GM12865 (cell line): Measurements from ENCODE around the gene UTP18.
"Not testable (repeated sequence)": the region's sequence is repeated elsewhere in the genome, so short reads cannot be mapped to it uniquely, and the experiment has no call there.

ENCODE experiments used
- DNase-seq: peaks from one replicate; pipeline ENCODE4 v3.0.0; 2010; ENCODE audit warnings: low read depth
- H3K4me3 ChIP-seq: 2 replicates; pipeline ENCODE4 v1.5.1; 2011; ENCODE audit warnings: mild to moderate bottlenecking, low read depth, low read length, control low read depth
- TF ChIP-seq, protein P1 (sequence below): IDR thresholded peaks from 2 replicates; pipeline ENCODE4 v1.5.1; 2011; ENCODE audit warnings: low read length, control low read depth, low read depth, inconsistent platforms; ENCODE audit not compliant: insufficient read depth; ENCODE audit errors: missing control alignments

The UTP18 gene

GRCh38 chr17:51272812-51273211, 12.5 kb downstream of the UTP18 start:
- TF ChIP-seq, protein P1, sequence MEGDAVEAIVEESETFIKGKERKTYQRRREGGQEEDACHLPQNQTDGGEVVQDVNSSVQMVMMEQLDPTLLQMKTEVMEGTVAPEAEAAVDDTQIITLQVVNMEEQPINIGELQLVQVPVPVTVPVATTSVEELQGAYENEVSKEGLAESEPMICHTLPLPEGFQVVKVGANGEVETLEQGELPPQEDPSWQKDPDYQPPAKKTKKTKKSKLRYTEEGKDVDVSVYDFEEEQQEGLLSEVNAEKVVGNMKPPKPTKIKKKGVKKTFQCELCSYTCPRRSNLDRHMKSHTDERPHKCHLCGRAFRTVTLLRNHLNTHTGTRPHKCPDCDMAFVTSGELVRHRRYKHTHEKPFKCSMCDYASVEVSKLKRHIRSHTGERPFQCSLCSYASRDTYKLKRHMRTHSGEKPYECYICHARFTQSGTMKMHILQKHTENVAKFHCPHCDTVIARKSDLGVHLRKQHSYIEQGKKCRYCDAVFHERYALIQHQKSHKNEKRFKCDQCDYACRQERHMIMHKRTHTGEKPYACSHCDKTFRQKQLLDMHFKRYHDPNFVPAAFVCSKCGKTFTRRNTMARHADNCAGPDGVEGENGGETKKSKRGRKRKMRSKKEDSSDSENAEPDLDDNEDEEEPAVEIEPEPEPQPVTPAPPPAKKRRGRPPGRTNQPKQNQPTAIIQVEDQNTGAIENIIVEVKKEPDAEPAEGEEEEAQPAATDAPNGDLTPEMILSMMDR, result no peak
- no peak for DNase-seq
- no peak overlapping the region for H3K4me3 ChIP-seq

DNA sequence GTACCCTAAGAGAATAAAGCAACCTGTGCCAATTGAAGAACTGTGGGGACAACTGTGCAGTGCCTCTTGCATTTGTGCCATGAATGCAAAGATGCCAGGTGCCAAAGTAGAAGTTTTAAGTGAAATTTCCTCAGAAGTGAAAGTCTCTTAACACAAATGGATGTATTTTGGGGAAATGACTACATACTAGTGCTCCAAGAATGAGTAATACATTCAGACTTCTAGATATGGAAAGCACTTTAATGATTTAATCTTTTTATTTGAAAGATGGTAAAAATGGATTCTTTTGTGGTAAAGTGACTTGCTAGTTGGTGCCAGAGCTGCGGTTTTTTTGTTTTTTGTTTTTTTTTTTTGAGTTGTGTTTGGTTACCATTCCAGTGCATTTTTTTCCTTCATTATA, 15.0 kb downstream of the UTP18 start:
- no peak overlapping the region for H3K4me3 ChIP-seq
- DNase-seq, result no peak
- TF ChIP-seq, protein P1, result no peak

DNA sequence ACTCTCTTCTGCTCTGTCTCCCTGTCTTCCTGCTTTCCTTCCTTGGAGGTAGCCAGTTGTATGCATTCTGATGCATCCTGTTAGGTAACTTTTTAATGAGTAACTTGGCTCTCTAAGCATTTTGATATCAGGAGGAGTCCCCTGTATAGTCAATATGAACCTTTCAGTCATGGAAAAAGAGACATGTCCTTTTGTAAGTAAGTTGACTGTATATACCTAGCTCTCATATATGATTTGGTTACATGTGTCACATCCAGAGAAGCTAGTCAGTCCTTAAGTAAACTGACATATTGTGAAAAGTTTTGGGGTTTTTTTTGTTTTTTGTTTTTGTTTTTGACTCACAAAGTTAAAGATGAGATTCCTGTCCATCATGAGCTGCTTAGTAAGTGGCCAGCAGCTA, 18.8 kb downstream of the UTP18 start:
- no peak for DNase-seq
- no peak overlapping the region for H3K4me3 ChIP-seq
- TF ChIP-seq, protein P1, result no peak

DNA sequence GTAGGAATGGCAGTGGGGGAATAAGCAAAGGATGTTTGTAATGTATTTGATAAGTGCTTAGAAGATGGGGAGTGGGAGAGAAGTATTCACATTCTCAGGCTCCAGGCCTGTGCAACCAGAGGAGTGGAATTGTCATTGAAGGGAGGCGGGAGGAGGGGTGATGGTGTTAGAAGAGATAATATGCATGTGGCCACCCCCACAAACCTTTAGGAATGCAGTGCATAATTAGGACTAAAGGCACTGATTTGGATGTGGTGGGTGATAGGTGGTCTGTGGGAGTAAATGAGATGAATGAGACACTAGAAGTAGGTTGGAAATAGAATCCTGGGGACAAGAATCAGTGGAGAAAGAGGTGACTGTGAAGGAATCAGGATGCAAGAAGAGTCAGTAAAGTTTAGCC, 27.1 kb downstream of the UTP18 start:
- no peak for DNase-seq
- TF ChIP-seq, protein P1, result no peak
- H3K4me3 ChIP-seq, result no peak overlapping the region

GRCh38 chr17:51289696-51290111, 29.4 kb downstream of the UTP18 start:
- no peak overlapping the region for H3K4me3 ChIP-seq
- TF ChIP-seq, protein P1, result no peak
- no peak for DNase-seq

GRCh38 chr17:51294338-51294737, 34.0 kb downstream of the UTP18 start:
- not testable (repeated sequence) for DNase-seq, H3K4me3 ChIP-seq

GRCh38 chr17:51298508-51299371, 38.4 kb downstream of the UTP18 start:
- TF ChIP-seq, protein P1, result peak; percentile 50
- DNase-seq, result peak; percentile 18
- no peak overlapping the region for H3K4me3 ChIP-seq
